Measurements from ENCODE around the gene BTBD2. TPM values are rescaled to one million over a fixed set of nuclear protein-coding genes. Genes with fewer than 3 reads are reported as not detected.

The BTBD2 gene
- total and polyA plus RNA-seq, 7 donors = 31.9 to 82.8 (median 46.2) TPM

DNA sequence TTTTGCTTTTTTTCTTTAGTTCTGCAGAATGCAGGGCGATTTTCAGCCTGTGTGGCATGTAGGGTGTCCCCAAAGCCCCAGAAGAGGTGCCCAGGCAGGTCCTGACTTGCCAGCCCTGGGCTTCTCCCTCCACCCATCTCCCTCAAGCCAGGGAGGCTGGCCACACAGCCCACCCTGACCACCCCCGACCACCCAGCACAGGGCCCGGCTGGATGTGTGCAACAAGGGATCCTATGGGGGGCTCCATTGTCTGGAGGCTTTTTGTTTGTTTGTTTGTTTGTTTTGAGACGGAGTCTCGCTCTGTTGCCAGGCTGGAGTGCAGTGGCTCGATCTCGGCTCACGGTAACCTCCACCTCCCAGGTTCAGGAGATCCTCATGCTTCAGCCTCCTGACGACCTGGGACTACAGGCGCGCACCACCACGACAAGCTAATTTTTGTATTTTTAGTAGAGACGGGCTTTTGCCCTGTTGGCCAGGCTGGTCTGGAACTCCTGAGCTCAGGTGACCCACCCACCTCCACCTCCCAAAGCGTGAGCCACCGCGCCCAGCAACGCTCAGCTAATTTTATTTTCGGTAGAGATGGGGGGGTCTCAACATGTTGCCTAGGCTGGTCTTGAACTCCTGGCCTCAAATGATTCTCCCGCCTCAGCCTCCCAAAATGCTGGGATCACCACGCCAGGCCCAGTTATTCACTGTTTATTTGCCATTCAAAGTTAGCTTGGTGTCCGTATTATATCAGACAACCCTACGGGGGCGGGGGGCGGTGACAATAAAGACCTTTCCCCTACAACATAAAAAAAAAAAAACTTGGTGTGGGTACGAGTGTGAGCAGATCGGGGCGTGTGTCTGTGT, 43.3 kb upstream of the BTBD2 start:
- no peak for TF ChIP-seq POLR2A (IDR thresholded peaks at IDR 0.05)
- no peak for TF ChIP-seq EP300 (IDR thresholded peaks at IDR 0.05)
- TF ChIP-seq POLR2AphosphoS5 (IDR thresholded peaks at IDR 0.05) = no peak
- TF ChIP-seq, protein P1, sequence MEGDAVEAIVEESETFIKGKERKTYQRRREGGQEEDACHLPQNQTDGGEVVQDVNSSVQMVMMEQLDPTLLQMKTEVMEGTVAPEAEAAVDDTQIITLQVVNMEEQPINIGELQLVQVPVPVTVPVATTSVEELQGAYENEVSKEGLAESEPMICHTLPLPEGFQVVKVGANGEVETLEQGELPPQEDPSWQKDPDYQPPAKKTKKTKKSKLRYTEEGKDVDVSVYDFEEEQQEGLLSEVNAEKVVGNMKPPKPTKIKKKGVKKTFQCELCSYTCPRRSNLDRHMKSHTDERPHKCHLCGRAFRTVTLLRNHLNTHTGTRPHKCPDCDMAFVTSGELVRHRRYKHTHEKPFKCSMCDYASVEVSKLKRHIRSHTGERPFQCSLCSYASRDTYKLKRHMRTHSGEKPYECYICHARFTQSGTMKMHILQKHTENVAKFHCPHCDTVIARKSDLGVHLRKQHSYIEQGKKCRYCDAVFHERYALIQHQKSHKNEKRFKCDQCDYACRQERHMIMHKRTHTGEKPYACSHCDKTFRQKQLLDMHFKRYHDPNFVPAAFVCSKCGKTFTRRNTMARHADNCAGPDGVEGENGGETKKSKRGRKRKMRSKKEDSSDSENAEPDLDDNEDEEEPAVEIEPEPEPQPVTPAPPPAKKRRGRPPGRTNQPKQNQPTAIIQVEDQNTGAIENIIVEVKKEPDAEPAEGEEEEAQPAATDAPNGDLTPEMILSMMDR (IDR thresholded peaks at IDR 0.05) = no peak
- peak overlapping the region in 1 of 4 donors; percentile 14 for H3K4me3 ChIP-seq
- H3K4me1 ChIP-seq = peaks cover 0 to 69% (median 65%) of the 10 kb centered on the region in 4 donors
- no peaks in the 10 kb centered on the region for H3K27me3 ChIP-seq
- DNase-seq = no peak
- intact Hi-C loops (cut with DNase I) = no loop called here
- H3K9me3 ChIP-seq = no peaks in the 10 kb centered on the region
- peak overlapping the region; percentile 95 to 100 (median 100) for H3K27ac ChIP-seq
- no peaks in the 10 kb centered on the region for H3K36me3 ChIP-seq
- 64 to 84% methylated on average over 27 of the region's 27 CpGs for WGBS, 2 donors

DNA sequence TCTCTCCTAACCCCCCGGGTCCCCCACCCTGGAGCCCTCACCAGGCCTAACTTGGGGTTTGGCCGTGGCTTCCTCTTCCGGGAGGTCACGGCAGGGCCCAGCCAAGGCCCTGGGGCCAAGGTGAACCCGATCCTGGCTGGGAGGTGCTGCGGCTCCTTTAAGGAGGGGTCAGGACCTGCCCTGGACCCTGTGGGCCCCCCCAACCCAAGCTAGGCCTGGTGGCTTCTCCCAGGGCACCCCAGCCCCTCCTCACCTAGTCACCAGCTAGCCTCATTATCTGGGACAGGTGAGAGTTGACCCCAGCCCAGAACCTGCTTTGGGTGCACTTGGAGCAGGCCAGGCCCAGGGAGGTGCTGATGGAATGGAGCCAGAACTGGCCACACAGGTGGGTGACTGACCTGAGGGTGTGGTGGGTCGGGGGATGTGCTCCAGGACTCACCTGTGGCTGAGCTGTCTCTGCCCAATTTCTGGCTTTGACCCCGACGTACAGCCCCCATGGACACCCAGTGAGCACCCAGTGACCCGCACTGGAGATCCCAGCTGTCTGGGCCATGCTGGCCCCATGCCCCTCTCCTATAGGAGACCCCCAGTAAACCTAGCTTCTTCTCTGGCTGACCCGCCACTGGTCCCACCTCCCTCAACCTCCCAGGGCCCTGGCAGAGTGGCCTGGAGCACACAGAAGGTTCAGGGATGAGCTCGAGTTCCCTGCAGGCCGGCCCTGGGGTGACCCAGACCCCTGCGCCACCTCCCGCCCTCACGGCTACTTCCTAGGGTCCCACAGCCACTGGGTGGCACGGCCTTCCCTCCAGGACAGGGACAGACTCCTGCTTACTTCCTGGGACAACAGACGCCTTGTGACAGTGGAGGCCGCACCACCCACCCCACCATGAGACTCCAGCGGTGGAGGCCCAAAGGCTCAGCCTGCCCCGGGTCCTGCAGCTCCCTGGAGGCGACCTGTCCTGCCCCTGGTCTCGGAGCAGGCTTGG, 42.3 kb upstream of the BTBD2 start:
- TF ChIP-seq EP300 (IDR thresholded peaks at IDR 0.05) = no peak
- no peak for TF ChIP-seq POLR2AphosphoS5 (IDR thresholded peaks at IDR 0.05)
- TF ChIP-seq POLR2A (IDR thresholded peaks at IDR 0.05) = no peak
- TF ChIP-seq, protein P1 (IDR thresholded peaks at IDR 0.05) = no peak
- Histone ChIP-seq H3K36me3 (no peaks in the 10 kb centered on the region), H3K27ac (peak overlapping the region; percentile 95 to 100 (median 100)), H3K4me1 (peaks cover 0 to 63% (median 61%) of the 10 kb centered on the region in 4 donors), H3K4me3 (no peak overlapping the region), H3K9me3 (no peaks in the 10 kb centered on the region), H3K27me3 (no peaks in the 10 kb centered on the region)
- intact Hi-C loops (cut with DNase I) = no loop called here
- DNase-seq = no peak
- 82 to 90% methylated on average over 23 of the region's 23 CpGs for WGBS, 2 donors

DNA sequence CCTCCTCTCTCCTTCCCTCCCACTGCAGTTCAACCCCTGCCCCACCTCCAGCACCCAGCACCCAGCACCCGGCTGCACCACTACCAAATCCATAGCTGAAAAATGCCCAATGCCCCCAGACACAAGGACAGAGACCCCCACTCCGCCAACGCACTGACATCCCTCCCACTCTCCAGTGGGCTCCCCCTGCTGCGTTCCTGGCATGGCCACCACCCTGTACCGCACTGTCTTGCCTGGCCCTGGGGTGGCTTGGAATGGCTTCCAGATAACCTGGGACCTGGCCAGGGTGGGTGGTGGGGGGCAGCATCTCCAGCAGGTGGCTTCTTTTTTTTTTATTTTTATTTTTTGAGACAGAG, 41.3 kb upstream of the BTBD2 start:
- WGBS, 2 donors = 45 to 53% methylated on average over 5 of the region's 5 CpGs
- no peak for DNase-seq
- Histone ChIP-seq H3K36me3 (no peaks in the 10 kb centered on the region), H3K9me3 (no peaks in the 10 kb centered on the region), H3K27me3 (no peaks in the 10 kb centered on the region), H3K4me3 (no peak overlapping the region), H3K4me1 (peaks cover 0 to 62% (median 59%) of the 10 kb centered on the region in 4 donors), H3K27ac (peak overlapping the region; percentile 95 to 100 (median 100))
- intact Hi-C loops (cut with DNase I) = no loop called here
- TF ChIP-seq, protein P1 (IDR thresholded peaks at IDR 0.05) = no peak
- TF ChIP-seq POLR2AphosphoS5 (IDR thresholded peaks at IDR 0.05) (no peak), EP300 (IDR thresholded peaks at IDR 0.05) (no peak), POLR2A (IDR thresholded peaks at IDR 0.05) (no peak)

DNA sequence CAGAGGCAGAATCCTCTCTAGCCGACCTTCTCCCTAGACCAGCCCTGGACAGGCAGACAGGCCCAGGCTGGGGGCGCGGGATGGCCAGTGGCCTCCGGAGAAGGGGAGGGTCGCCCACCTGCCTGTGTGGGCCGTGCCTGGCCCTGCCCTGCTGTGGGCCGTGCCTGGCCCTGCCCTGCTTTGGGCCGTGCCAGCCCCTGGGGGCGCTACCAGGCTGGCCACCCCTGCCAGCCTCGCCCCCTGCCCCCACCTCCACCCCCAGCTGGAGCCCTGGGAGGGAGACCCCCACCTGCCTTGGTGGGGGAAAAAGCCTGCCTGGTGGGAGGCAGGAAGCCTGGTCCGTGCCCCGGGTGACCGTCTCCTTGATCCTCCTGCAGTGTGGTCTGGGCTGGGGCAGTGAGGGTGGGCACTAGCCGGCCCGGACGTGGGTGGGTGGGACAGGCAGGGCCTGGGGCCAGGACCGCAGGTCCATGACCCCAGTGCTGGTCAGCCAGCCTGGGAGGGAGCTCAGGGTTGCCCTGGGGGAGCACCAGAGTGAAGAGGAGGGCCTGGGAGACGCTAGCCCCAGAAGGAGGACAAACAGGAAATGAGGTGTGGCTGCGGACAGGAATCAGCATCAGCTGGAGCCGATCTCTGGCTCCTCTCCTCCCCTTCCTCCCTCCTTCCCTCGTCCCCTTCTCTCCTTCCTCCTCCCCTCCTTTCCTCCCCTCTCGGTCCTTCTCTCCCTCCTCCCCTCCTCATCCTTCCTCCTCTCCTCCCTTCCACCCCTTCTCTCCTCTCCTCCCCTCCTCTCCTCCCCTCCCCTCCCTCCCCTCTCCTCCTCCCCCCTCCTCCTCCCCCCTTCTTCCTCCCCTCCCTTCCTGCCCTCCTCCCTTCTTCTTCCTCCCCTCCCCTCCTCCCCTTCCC, 40.7 kb upstream of the BTBD2 start:
- intact Hi-C loops (cut with DNase I) = no loop called here
- Histone ChIP-seq H3K4me3 (peak overlapping the region; percentile 29 to 47 (median 44)), H3K27ac (peak overlapping the region; percentile 95 to 100 (median 100)), H3K4me1 (peaks cover 0 to 67% (median 64%) of the 10 kb centered on the region in 4 donors), H3K9me3 (no peaks in the 10 kb centered on the region), H3K27me3 (no peaks in the 10 kb centered on the region), H3K36me3 (no peaks in the 10 kb centered on the region)
- WGBS, 2 donors = 17 to 34% methylated on average over 22 of the region's 22 CpGs
- DNase-seq = peak; percentile 92
- no peak for TF ChIP-seq EP300 (IDR thresholded peaks at IDR 0.05)
- TF ChIP-seq POLR2AphosphoS5 (IDR thresholded peaks at IDR 0.05) = peak; percentile 66 to 83 (median 77)
- peak in 1 of 2 donors; percentile 33 for TF ChIP-seq POLR2A (IDR thresholded peaks at IDR 0.05)

Data from sigmoid colon (tissue), 7 donors.